Measurements from ENCODE around the gene DPM3.
"Not testable (repeated sequence)": the region's sequence is repeated elsewhere in the genome, so short reads cannot be mapped to it uniquely, and the experiment has no call there.

DPM3 gene

DNA sequence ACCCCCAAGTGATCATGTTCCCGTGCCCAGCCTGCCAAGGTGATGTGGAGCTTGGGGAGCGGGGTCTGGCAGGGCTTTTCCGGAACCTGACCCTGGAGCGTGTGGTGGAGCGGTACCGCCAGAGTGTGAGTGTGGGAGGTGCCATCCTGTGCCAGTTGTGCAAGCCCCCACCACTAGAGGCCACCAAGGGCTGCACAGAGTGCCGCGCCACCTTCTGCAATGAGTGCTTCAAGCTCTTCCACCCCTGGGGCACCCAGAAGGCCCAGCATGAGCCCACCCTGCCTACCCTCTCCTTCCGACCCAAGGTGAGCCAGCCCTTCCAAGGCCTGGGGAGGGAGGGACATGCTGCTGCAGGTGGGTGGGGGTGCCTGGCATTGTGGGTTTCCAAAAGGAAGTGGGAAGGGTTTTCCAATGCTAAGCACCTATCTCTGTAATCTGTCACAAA is 35.6 kb upstream of the DPM3 start:
- no peak for DNase-seq (ENCODE audit: low read depth in 2 of 3, low spot score in 2 of 3)

DNA sequence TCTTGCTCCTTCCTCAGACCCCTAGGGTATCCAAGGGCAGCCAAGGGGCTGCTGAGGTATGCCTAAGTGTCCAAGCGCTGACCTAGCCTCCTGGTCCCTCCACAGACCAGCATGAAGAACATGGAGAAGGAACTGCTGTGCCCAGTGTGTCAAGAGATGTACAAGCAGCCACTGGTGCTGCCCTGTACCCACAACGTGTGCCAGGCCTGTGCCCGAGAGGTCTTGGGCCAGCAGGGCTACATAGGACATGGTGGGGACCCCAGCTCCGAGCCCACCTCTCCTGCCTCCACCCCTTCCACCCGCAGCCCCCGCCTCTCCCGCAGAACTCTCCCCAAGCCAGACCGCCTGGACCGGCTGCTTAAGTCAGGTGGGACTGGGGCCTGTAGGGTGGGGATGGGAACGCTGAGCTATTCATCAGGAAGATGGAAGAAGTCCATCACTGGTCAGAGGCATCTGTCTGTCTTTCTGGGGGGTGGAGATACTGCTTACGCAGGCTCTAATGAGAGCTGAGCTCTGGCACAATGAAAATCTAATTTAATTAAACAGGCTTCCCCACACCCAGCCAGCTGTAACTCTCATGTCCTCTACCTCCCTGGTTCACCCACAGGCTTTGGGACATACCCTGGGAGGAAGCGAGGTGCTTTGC is 35.1 kb upstream of the DPM3 start:
- no peak for DNase-seq (ENCODE audit: low read depth in 2 of 3, low spot score in 2 of 3)

DNA sequence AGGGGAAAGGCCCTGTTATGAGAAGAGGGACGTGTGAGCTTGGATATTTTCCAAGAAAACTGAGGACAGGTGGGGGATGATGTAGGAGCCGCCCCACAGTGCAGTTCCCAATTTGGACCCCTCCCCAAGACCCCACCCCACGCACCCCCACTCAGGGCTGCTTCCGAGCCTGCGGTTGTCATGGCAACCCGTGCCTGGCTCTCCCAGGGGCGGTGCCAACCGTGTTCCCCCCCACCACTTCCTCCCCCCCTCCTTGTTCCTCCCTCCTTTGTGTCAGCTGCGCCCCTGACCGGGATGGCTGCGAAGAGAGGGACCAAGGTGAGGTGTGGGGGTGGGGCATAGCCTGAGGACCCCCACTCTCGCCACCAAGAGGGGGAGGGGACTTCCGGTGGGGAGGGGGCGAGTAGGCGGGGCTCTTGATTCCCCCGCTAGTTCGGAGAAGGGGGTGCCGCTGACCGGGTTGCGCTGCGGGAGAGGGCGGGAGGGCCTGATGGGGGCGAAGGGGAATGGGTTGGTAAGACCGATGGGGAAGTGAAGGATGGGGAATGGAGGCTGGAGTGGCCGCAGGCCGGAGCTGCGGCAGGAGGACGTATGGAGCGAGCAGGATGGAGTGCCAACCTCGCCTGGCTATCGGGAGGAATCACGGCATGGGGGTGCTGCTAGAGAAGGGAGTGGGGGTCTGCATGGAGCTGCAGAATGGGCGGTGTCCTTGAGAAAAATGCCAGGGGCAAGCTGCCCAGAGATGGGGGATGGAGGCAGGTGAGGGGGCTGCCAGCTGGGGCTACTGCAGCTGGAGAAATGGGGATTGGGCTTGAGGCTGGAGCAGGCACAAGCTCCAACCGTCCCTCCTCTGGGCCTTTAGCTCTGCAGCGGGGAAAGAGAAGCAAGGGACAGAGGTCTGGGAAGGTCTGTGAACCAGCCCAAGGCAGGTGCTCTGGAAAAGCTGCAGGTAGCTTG is 34.3 kb upstream of the DPM3 start:
- no peak for DNase-seq (ENCODE audit: low read depth in 2 of 3, low spot score in 2 of 3)

DNA sequence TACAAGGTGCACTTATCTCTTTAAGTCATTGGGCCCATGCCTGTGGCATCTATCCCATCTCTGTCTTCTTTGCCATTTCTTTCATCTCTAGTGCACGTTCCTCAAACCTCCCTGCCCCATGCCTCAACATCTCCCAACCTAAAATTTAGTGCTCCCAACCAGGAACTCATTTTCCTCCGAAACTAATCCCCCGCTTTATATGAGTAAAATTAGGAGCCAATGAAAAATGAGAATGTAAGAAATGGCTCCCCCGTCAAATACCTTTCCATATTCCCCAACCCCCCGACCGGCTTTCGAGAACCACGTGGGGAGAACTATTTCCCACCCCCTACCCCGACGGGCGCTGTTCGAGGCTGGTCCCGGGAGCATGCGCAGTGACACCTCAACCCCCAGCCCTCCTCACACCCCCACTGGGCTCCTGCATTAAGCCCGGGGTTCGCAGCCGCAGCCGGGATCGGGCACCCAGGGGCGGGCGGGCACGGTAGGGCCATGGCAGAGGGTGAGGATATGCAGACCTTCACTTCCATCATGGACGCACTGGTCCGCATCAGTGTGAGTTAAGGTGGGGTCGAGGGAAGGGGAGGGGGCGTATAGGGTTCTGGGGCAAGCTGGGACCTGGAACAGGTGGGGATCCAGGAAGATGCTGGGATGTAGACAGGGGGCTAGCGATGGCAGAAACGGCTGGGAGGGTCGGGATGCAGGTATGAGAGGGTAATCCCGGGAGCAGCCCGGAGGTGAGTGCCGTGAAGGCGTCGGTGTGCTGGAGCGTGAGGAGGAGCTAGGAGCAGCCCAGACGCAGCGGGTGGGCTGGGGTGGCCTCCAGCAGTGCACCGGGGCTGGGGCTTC is 33.4 kb upstream of the DPM3 start, which contains the start of gene TRIM46:
Gene TRIM46, plus strand, starts transcription at position 372 of the 846 bp plus-strand sequence. Its CDS starts 118 bp downstream, at position 490.
- DNase-seq (ENCODE audit: low read depth in 2 of 3, low spot score in 2 of 3) = peak in 2 of 3 experiments; percentile 46 to 47

DNA sequence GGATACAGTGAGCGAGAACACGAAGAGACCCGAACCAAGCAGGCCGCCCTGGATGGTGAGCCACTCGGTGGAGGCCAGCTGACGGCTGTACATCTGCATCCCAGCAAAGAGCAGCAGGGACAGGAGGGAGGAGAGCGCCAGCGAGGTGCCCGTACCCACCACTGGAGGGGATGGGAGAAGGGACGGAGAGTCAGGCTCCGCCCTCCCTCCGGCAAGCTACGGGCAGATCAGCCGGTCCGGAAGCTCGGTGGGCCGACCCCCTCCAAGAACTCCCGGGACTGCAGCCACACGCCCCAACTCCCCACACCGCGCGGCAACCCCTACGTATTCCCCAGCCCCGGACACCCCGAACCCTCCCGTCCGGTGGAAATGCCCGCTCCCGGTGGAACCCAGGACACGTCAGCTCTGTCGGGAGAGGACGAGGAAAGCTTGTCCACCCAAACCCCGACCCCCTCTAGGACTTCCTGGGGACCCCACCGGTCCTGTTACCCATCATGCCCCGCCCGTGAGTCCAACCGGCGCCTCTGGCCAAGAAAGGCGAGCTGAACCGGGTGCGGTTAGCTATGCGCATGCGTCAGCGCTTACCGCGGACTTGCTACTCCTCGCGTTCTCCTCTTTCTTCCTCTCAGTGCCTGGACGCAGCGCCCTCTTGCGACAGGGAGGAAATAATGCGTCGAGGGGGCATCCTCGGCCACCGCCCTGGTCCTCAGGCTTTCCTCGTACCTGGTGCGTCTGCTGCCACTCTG is 32.6 kb upstream of the DPM3 start, which contains the start of gene KRTCAP2:
Gene KRTCAP2, minus strand, starts transcription at position 573 of the 746 bp plus-strand sequence. Its CDS starts 80 bp downstream, at position 493.
- DNase-seq (ENCODE audit: low read depth in 2 of 3, low spot score in 2 of 3) = peak; percentile 88 to 92 (median 89)

DNA sequence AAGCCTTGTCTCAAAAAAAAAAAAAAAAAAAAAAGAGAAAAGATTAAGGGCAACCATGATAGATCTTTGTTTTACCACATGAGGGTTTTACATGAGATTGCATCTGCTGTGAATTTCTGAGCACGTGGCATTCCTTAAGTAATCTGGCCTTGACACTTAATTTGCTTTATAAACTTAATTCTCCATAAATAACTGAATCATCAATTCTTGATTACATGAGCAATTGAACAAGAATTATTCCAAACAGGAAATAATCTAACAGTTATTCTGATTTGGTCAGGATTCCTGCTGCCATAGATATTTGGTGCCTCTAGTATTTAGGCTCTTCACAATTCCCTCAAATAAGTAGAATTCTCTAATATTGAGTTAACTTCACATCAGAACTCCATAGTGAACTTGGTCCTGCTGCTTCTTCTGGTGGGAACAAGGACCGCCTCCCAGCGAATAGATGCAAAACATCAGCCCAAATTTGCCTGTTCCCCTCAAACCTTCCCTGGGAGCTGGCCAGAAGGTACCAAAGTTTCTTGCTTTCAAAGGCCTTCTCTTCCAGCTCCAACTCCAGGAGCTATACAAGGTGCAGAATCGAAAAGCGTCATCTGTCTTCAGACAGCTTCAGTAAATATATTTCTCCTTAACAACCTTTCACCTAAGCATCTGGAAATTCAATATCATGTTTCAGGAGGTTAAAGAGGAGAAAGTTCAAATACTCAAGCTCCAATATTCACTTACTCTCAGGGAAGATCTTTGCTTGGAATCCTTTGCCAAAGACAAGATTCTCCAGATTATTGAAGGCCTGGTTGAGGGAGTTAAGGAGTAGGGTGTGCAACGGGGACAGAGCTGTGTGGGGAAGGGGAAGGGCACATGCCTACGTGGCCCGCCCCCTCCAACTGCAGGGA is 31.8 kb upstream of the DPM3 start:
- no peak for DNase-seq (ENCODE audit: low read depth in 2 of 3, low spot score in 2 of 3)

DNA sequence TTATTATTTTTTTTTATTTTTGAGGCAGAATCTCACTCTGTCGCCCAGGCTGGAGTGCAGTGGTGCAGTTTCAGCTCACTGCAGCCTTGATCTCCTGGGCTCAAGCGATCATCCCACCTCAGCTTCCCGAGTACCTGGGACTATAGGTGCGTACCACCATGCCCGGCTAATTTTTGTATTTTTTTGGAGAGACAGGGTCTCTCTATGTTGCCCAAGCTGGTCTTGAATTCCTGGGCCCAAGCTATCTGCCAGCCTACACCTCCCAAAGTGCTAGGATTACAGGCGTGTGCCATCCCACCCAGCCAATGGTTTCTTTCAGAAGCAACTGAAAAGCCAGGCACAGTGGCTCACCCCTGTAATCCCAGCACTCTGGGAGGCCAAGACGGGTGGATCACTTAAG is 30.5 kb upstream of the DPM3 start:
- DNase-seq (ENCODE audit: low read depth in 2 of 3, low spot score in 2 of 3) = no peak

DNA sequence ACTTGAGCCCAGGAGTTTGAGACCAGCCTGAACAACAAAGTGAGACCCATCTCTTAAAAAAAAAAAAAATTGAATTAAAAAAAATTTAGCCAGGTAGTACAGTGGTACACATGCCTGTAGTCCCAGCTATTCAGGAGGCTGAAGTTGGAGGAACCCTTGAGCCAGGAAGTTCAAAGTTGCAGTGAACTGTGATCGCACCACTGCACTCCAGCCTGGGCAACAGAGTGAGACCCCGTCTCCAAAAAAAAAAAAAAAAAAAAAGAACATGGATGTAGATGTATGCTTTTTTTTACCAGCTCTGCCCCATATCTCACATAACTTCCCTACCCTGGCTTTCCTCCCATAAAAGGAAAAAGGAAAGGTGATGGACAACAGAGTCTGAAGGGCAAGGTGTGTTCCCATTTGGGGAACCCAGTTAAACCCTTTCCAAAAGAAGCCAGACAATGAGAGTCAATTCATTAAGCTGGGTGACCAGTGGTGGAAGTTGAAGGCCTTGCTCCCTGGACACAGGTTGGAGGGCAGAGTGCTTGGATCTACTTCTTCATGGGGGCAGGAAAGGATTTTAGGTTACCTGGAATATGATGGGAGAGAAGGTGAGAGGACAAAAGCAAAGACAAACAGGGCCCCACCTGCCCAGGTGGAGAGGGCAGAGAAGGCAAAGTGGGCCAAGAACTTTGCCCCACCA is 29.9 kb upstream of the DPM3 start:
- no peak for DNase-seq (ENCODE audit: low read depth in 2 of 3, low spot score in 2 of 3)

DNA sequence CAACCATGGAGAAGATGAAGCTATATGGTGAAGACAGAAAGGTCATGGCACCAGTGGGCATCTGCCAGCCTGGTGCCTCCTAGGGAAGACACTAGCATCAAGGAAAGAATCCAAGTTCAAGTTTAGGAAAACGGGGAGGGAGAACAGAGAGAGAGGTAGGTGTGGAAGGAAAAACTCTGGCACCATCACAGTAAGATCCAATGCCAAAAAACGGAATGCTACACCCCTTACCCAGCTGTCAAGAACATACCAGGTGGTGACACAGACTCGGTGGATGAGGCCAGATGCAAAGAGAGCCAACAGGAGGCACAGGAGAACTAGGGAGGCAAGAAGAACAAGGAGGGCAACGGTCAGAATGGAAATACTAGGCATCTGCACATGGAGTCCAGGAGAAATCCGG is 29.2 kb upstream of the DPM3 start:
- DNase-seq (ENCODE audit: low read depth in 2 of 3, low spot score in 2 of 3) = no peak

DNA sequence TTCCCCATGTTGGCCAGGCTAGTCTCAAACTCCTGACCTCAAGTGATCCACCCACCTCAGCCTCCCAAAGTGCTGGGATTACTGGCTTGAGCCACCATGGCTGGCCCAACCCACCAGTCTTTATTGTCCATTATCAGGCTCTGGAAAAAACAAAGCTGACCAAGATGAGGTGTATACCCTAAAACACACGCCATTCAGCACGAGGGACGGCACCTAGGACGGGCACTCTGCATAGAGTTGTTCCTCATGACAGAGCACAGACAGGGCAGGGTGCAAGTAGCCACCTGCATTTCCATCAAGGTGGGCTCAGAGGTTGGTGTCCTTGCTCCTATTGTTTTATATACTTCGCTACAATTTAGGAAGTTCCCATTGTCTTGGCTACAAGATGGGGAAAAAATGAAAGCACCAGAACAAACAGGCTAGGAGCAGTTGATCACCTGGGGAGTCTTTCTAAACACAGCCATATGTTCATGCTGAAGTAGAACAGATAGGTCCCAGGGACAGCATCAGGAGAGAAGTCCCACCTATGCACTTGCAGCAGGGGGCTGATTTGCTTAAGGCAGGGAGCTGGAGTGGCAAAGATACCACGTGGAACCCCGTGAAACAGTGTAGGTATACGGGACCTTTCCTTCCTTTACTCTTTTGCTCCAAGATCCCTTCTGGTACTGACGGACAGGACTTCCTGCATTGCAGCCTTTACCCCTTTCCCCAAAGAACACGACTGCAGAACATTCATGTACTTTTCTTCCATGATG is 28.3 kb upstream of the DPM3 start:
- DNase-seq (ENCODE audit: low read depth in 2 of 3, low spot score in 2 of 3) = no peak

DNA sequence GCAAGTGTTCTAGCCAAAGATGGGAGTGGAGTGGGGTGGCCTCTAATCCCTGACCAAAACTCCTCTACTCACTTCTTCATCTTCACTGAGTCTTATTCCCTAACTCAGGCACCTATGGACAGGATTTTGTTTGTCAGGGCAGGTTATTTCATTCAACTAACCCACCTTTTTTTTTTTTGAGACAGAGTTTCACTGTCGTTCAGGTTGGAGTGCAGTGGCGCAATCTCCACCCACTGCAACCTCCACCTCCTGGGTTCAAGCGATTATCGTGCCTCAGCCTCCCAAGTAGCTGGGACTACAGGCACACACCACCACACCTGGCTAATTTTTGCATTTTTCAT is 27.7 kb upstream of the DPM3 start:
- DNase-seq (ENCODE audit: low read depth in 2 of 3, low spot score in 2 of 3) = not testable (repeated sequence)

DNA sequence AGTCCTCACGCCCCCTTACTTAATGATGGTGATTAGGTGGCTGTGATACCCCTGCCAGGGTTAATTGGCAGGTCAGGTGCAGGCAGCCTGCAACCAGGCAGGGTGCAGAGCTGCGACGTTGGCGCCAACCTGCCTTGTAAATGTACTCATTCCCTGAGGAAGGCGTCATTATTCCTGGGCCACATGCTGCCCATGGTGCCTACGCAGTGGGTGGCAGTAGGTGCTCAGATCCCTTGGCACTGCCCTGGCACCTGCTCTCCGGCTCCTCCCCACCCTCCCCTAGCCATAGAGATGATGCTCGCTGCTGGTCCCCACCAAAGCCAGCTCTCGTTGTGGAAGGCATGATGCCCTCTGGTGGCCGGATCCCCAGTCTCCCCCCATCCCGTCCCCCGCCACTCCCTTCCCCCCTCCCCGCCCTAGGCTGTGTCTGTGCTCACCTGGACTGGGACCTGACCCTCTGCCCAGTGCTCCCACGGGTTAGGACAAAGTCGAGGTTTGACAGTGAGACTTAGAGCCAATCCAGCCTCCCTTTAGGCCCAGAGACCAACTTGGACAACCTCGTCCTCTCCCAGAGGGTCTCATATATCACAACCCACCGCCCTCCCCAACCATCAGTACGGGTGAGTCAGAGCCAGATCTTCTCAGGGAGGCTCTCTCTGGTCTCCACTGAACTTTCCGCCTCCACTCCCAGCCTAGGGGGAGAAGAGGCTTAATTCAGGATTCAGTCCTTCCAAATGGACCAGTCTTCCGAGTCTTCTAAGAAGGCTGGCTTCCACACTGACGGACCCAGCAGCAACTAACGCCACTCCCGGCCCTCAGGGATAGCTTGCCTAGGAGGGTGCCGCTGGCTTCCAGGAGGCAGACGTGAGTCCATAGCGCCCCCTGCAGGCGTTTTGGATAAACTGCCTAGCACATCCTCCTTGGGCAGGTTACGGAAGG is 27.1 kb upstream of the DPM3 start:
- DNase-seq (ENCODE audit: low read depth in 2 of 3, low spot score in 2 of 3) = peak; percentile 59 to 92 (median 74)

DNA sequence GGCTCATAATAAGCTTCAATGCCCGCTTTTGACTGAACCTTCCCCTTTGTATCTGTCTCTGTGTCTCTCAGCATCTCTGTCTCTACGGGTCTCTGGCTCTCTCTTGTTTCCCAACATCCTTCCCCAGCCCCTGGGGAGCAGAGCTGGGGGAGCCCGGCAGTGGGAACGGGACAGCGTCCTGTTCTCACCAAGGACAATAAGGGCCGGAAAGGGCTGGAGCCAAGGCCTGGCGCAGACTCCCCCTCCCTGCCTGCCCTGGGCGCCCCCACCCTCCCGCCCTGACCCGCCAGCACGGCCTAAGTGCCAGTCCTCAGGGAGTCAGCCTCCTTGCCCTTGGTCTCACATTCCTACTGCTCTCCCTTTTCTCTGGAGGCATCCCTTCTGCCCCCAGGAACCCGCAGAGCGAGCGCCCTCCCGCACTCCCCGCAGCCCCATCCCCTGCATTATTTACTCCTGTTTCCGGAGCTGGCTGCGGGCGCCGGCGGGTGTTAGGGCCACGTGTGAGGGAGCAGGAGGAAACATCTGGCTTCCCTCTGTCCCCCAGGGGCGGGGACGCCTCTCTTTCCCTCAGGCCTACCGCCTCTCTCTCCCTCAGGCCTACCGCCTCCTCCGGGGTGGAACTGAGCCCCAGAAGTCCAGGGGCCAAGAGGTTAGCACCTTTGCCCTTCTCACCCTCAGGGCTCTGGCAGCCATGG is 26.3 kb upstream of the DPM3 start:
- DNase-seq (ENCODE audit: low read depth in 2 of 3, low spot score in 2 of 3) = no peak

DNA sequence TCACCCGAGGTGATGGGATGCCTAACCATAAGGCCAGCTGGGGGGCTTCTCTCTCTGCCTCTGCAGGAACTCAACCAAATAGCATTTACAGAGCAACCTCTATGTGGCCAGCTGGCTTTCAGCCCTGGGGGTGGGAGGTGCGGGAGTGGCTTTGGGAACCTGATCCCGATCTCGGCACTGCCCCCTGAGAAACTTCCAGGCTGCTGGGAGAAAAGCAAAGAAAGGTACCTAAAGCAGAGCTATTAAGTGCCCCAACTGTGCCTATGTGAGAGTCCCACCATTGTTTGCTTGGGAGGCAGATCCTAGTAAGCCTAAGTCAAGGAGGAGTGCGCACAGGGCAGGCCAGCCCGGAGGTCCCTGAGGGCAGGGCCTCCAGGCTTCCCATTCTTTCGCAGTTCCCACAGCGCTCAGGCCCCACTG is 25.7 kb upstream of the DPM3 start:
- DNase-seq (ENCODE audit: low read depth in 2 of 3, low spot score in 2 of 3) = no peak

DNA sequence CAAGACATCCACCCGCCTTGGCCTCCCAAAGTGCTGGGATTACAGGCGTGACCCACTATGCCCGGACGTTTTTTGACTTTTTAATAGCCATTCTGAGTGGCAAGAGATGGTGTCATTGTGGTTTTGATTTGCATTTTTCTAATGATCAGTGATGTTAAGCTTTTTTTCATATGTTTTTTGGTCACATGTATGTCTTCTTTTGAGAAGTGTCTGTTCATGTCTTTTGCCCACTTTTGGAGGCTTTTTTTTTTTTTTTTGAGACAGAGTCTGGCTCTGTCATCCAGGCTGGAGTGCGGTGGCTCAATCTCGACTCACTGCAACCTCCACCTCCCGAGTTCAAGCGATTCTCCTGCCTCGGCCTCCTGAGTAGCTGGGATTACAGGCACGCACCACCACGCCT is 24.3 kb upstream of the DPM3 start:
- not testable (repeated sequence) for DNase-seq (ENCODE audit: low read depth in 2 of 3, low spot score in 2 of 3)

DNA sequence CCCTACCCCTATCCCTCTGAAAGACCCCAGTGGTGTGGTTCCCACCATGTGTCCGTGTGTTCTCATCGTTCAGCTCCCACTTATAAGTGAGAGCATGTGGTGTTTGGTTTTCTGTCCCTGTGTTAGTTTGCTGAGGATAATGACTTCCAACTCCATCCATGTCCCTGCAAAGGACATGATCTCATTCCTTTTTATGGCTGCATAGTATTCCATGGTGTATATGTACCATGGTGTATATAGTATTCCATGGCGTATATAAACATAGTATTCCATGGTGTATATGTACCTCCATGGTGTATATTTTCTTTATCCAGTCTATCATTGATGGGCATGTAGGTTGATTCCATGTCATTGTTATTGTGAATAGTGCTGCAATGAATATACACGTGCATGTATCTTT is 23.5 kb upstream of the DPM3 start:
- not testable (repeated sequence) for DNase-seq (ENCODE audit: low read depth in 2 of 3, low spot score in 2 of 3)

All from activated CD8-positive, alpha-beta memory T cell treated with anti-CD3 and anti-CD28 coated beads for 48 hours (primary cell).